GM23338 (cell line): ENCODE measurements around the gene STN1. TPM values are rescaled to one million over a fixed set of nuclear protein-coding genes. Genes with fewer than 3 reads are reported as not detected.

Source experiments
- ATAC-seq: fragments of 200-7000 bp; cut with Tn5 transposase; 3 replicates; pipeline ENCODE4 v1.9.1; 2020
- DNase-seq: peaks from one replicate; pipeline ENCODE4 v3.0.0-alpha.2; 2015; ENCODE audit warnings: low spot score
- H2AFZ ChIP-seq: fragments of 200-600 bp; sonication (generic); 2 replicates; pipeline ENCODE4 v1.8.0; 2016; ENCODE audit warnings: antibody characterized with exemption, mild to moderate bottlenecking, moderate library complexity
- H3F3A ChIP-seq: fragments of 200-600 bp; sonication (generic); replicated peaks from 2 replicates; pipeline ENCODE4 v1.8.0; 2017; ENCODE audit warnings: antibody characterized with exemption, mixed run types, low read depth
- H3K27ac ChIP-seq: fragments of 200-600 bp; sonication (generic); 2 replicates; pipeline ENCODE4 v1.6.1; 2016; ENCODE audit warnings: low read depth
- H3K27me3 ChIP-seq: fragments of 200-600 bp; sonication (generic); 2 replicates; pipeline ENCODE4 v1.8.0; 2016; ENCODE audit warnings: mild to moderate bottlenecking, mixed run types, moderate library complexity; ENCODE audit not compliant: insufficient read depth
- H3K36me3 ChIP-seq: fragments of 200-600 bp; sonication (generic); 2 replicates; pipeline ENCODE4 v1.8.0; 2016; ENCODE audit warnings: mild to moderate bottlenecking; ENCODE audit not compliant: insufficient read depth
- H3K4me1 ChIP-seq: fragments of 200-600 bp; sonication (generic); 2 replicates; pipeline ENCODE4 v1.8.0; 2016; ENCODE audit warnings: mild to moderate bottlenecking, moderate library complexity; ENCODE audit not compliant: insufficient read depth
- H3K4me2 ChIP-seq: fragments of 200-600 bp; sonication (generic); 2 replicates; pipeline ENCODE4 v1.7.1; 2017; ENCODE audit warnings: mixed run types
- H3K4me3 ChIP-seq: fragments of 200-600 bp; sonication (generic); 2 replicates; pipeline ENCODE4 v1.6.1; 2016; ENCODE audit warnings: mixed run types
- H3K79me2 ChIP-seq: fragments of 200-600 bp; sonication (generic); replicated peaks from 2 replicates; pipeline ENCODE4 v1.8.0; 2017; ENCODE audit warnings: mild to moderate bottlenecking; ENCODE audit not compliant: insufficient read depth
- H3K9me2 ChIP-seq: fragments of 200-600 bp; sonication (generic); 2 replicates; pipeline ENCODE4 v1.8.0; 2017; ENCODE audit not compliant: insufficient read depth
- H4K20me1 ChIP-seq: fragments of 200-600 bp; sonication (generic); replicated peaks from 2 replicates; pipeline ENCODE4 v1.8.0; 2017; ENCODE audit warnings: mild to moderate bottlenecking; ENCODE audit not compliant: insufficient read depth
- H3K27ac Mint-ChIP-seq: 2 replicates; pipeline ENCODE4 v1.8.0; 2020; ENCODE audit warnings: inconsistent platforms, mild to moderate bottlenecking, moderate library complexity, mixed read lengths
- H3K27me3 Mint-ChIP-seq: 3 replicates; pipeline ENCODE4 v1.8.0; 2022; ENCODE audit warnings: low read depth, mild to moderate bottlenecking, moderate library complexity, mixed read lengths, inconsistent platforms; ENCODE audit not compliant: insufficient read depth, poor library complexity
- H3K36me3 Mint-ChIP-seq: 3 replicates; pipeline ENCODE4 v1.8.0; 2021; ENCODE audit warnings: low read depth, mild to moderate bottlenecking, inconsistent platforms, moderate library complexity, mixed read lengths
- H3K4me1 Mint-ChIP-seq: 3 replicates; pipeline ENCODE4 v1.8.0; 2020; ENCODE audit warnings: mild to moderate bottlenecking, inconsistent platforms, mixed read lengths
- H3K4me3 Mint-ChIP-seq: 3 replicates; pipeline ENCODE4 v1.8.0; 2021; ENCODE audit warnings: moderate library complexity, mild to moderate bottlenecking, inconsistent platforms, mixed read lengths
- H3K9me3 Mint-ChIP-seq: 3 replicates; pipeline ENCODE4 v1.8.0; 2020; ENCODE audit warnings: moderate library complexity, mild to moderate bottlenecking, inconsistent platforms, mixed read lengths
- CREB1 ChIP-seq: fragments of 250-450 bp; sonication (Bioruptor Pico); IDR thresholded peaks from 2 replicates; pipeline ENCODE4 v1.5.0; 2020; ENCODE audit warnings: low read depth, mild to moderate bottlenecking, moderate library complexity
- EZH2 ChIP-seq: fragments of 200-600 bp; sonication (generic); IDR thresholded peaks from one replicate; pipeline ENCODE4 v1.8.0; 2017; ENCODE audit warnings: antibody characterized with exemption, mild to moderate bottlenecking, low read depth; ENCODE audit not compliant: unreplicated experiment
- EZH2phosphoT487 ChIP-seq: fragments of 200-600 bp; sonication (generic); IDR thresholded peaks from one replicate; pipeline ENCODE4 v1.8.1; 2018; ENCODE audit warnings: antibody characterized with exemption; ENCODE audit not compliant: unreplicated experiment
- JUNB ChIP-seq: IDR thresholded peaks from one replicate; pipeline ENCODE4 v1.6.1; 2016; ENCODE audit warnings: antibody characterized with exemption; ENCODE audit not compliant: unreplicated experiment
- STAT1 ChIP-seq: IDR thresholded peaks from one replicate; pipeline ENCODE4 v1.6.1; 2016; ENCODE audit warnings: antibody characterized with exemption; ENCODE audit not compliant: unreplicated experiment
- ZNF114 ChIP-seq: fragments of 250-450 bp; sonication (Bioruptor Pico); IDR thresholded peaks from 2 replicates; pipeline ENCODE4 v1.5.0; 2020; ENCODE audit warnings: mild to moderate bottlenecking, moderate library complexity
- ZNF331 ChIP-seq: fragments of 250-450 bp; sonication (Bioruptor Pico); IDR thresholded peaks from 2 replicates; pipeline ENCODE4 v1.5.0; 2020; ENCODE audit warnings: low read depth, mild to moderate bottlenecking, moderate library complexity
- polyA plus RNA-seq: library from polyadenylated mRNA; unstranded; fragments of >200 nt; fragmentation: Nextera tagmentation; extraction: Ambion mirVana; gene quantifications from 2 replicates; pipeline ENCODE4 v1.2.1, GENCODE V29; 2016
- total RNA-seq: library from RNA; depleted of rRNA; stranded (reverse); fragments of >200 nt; shearing (Covaris generic); gene quantifications from 2 replicates; pipeline ENCODE4 v1.2.3, GENCODE V29; 2014
- TF ChIP-seq, protein P1 (sequence below): fragments of 250-450 bp; sonication (Bioruptor Pico); IDR thresholded peaks from 2 replicates; pipeline ENCODE4 v1.5.0; 2020; ENCODE audit warnings: mild to moderate bottlenecking, moderate library complexity
- TF ChIP-seq, protein P2 (sequence below): IDR thresholded peaks from one replicate; pipeline ENCODE4 v1.6.1; 2018; ENCODE audit warnings: antibody characterized with exemption; ENCODE audit not compliant: unreplicated experiment

STN1 gene
- total and polyA plus RNA-seq, 2 experiments from 2014 or later: 7.2 to 11.3 TPM

DNA sequence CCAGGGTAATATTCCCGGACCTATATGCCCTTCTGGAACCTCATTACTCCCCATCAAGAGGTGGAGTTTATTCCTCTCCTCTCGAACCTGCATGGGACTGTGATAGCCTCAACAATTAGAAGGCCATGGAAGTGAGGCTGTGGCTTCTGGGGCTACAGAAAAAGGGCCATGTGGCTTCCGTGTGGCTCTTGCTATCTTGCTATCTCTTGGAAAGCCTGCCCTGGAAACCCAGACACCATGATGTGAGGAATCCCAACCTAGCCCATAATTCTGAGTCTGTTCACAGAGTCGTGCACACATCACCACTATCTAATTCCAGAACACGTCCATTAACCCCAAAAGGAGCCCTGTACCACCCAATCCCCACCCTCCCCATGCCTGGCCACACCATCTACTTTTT lies 41.8 kb downstream of the STN1 start:
- H3K27ac ChIP-seq: no peak overlapping the region
- H2AFZ ChIP-seq: no peak overlapping the region
- no peaks in the 10 kb centered on the region for H3K9me3 Mint-ChIP-seq
- no peaks in the 10 kb centered on the region for H3K79me2 ChIP-seq
- no peaks in the 10 kb centered on the region for H3F3A ChIP-seq
- peaks cover 4% of the 10 kb centered on the region for H3K4me1 Mint-ChIP-seq
- peaks cover 2% of the 10 kb centered on the region for H3K27me3 Mint-ChIP-seq
- no peaks in the 10 kb centered on the region for H3K4me1 ChIP-seq
- no peaks in the 10 kb centered on the region for H3K27me3 ChIP-seq
- H3K4me2 ChIP-seq: no peak overlapping the region
- H3K27ac Mint-ChIP-seq: no peak overlapping the region
- DNase-seq (no peak), ATAC-seq (no peak)
- no peaks in the 10 kb centered on the region for H4K20me1 ChIP-seq
- peaks cover 6% of the 10 kb centered on the region; the same call in 2 of the 3 replicates for H3K36me3 Mint-ChIP-seq
- no peak overlapping the region for H3K4me3 Mint-ChIP-seq
- H3K4me3 ChIP-seq: no peak overlapping the region
- no peaks in the 10 kb centered on the region for H3K9me2 ChIP-seq
- no peak for TF ChIP-seq EZH2phosphoT487
- no peak for TF ChIP-seq ZNF331 (CRISPR knock-in tag)
- TF ChIP-seq STAT1: no peak
- no peak for TF ChIP-seq CREB1 (CRISPR knock-in tag)
- TF ChIP-seq, protein P1, sequence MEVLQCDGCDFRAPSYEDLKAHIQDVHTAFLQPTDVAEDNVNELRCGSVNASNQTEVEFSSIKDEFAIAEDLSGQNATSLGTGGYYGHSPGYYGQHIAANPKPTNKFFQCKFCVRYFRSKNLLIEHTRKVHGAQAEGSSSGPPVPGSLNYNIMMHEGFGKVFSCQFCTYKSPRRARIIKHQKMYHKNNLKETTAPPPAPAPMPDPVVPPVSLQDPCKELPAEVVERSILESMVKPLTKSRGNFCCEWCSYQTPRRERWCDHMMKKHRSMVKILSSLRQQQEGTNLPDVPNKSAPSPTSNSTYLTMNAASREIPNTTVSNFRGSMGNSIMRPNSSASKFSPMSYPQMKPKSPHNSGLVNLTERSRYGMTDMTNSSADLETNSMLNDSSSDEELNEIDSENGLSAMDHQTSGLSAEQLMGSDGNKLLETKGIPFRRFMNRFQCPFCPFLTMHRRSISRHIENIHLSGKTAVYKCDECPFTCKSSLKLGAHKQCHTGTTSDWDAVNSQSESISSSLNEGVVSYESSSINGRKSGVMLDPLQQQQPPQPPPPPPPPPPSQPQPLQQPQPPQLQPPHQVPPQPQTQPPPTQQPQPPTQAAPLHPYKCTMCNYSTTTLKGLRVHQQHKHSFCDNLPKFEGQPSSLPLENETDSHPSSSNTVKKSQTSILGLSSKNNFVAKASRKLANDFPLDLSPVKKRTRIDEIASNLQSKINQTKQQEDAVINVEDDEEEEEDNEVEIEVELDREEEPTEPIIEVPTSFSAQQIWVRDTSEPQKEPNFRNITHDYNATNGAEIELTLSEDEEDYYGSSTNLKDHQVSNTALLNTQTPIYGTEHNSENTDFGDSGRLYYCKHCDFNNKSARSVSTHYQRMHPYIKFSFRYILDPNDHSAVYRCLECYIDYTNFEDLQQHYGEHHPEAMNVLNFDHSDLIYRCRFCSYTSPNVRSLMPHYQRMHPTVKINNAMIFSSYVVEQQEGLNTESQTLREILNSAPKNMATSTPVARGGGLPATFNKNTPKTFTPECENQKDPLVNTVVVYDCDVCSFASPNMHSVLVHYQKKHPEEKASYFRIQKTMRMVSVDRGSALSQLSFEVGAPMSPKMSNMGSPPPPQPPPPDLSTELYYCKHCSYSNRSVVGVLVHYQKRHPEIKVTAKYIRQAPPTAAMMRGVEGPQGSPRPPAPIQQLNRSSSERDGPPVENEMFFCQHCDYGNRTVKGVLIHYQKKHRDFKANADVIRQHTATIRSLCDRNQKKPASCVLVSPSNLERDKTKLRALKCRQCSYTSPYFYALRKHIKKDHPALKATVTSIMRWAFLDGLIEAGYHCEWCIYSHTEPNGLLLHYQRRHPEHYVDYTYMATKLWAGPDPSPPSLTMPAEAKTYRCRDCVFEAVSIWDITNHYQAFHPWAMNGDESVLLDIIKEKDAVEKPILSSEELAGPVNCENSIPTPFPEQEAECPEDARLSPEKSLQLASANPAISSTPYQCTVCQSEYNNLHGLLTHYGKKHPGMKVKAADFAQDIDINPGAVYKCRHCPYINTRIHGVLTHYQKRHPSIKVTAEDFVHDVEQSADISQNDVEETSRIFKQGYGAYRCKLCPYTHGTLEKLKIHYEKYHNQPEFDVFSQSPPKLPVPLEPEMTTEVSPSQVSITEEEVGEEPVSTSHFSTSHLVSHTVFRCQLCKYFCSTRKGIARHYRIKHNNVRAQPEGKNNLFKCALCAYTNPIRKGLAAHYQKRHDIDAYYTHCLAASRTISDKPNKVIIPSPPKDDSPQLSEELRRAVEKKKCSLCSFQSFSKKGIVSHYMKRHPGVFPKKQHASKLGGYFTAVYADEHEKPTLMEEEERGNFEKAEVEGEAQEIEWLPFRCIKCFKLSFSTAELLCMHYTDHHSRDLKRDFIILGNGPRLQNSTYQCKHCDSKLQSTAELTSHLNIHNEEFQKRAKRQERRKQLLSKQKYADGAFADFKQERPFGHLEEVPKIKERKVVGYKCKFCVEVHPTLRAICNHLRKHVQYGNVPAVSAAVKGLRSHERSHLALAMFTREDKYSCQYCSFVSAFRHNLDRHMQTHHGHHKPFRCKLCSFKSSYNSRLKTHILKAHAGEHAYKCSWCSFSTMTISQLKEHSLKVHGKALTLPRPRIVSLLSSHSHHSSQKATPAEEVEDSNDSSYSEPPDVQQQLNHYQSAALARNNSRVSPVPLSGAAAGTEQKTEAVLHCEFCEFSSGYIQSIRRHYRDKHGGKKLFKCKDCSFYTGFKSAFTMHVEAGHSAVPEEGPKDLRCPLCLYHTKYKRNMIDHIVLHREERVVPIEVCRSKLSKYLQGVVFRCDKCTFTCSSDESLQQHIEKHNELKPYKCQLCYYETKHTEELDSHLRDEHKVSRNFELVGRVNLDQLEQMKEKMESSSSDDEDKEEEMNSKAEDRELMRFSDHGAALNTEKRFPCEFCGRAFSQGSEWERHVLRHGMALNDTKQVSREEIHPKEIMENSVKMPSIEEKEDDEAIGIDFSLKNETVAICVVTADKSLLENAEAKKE (CRISPR knock-in tag): no peak
- no peaks in the 10 kb centered on the region for H3K36me3 ChIP-seq

GRCh38 chr10:103874730-103875129 lies 43.3 kb downstream of the STN1 start:
- no peak for ATAC-seq
- Histone ChIP-seq H3K27me3 (no peaks in the 10 kb centered on the region), H3K36me3 (no peaks in the 10 kb centered on the region), H2AFZ (no peak overlapping the region), H3K9me2 (no peaks in the 10 kb centered on the region), H3K4me2 (no peak overlapping the region), H3K4me1 (no peaks in the 10 kb centered on the region), H3F3A (no peaks in the 10 kb centered on the region), H3K27ac (no peak overlapping the region), H4K20me1 (no peaks in the 10 kb centered on the region), H3K4me3 (no peak overlapping the region), H3K79me2 (no peaks in the 10 kb centered on the region)
- no peak overlapping the region for H3K4me3 Mint-ChIP-seq
- H3K9me3 Mint-ChIP-seq: no peaks in the 10 kb centered on the region
- no peak overlapping the region for H3K27ac Mint-ChIP-seq
- peaks cover 16% of the 10 kb centered on the region for H3K4me1 Mint-ChIP-seq
- DNase-seq: no peak
- peaks cover 4% of the 10 kb centered on the region for H3K27me3 Mint-ChIP-seq
- H3K36me3 Mint-ChIP-seq: peaks cover 6% of the 10 kb centered on the region; the same call in 2 of the 3 replicates
- TF ChIP-seq JUNB (no peak), CREB1 (CRISPR knock-in tag) (no peak), EZH2 (no peak), ZNF331 (CRISPR knock-in tag) (no peak), ZNF114 (CRISPR knock-in tag) (no peak)
- TF ChIP-seq, protein P2, sequence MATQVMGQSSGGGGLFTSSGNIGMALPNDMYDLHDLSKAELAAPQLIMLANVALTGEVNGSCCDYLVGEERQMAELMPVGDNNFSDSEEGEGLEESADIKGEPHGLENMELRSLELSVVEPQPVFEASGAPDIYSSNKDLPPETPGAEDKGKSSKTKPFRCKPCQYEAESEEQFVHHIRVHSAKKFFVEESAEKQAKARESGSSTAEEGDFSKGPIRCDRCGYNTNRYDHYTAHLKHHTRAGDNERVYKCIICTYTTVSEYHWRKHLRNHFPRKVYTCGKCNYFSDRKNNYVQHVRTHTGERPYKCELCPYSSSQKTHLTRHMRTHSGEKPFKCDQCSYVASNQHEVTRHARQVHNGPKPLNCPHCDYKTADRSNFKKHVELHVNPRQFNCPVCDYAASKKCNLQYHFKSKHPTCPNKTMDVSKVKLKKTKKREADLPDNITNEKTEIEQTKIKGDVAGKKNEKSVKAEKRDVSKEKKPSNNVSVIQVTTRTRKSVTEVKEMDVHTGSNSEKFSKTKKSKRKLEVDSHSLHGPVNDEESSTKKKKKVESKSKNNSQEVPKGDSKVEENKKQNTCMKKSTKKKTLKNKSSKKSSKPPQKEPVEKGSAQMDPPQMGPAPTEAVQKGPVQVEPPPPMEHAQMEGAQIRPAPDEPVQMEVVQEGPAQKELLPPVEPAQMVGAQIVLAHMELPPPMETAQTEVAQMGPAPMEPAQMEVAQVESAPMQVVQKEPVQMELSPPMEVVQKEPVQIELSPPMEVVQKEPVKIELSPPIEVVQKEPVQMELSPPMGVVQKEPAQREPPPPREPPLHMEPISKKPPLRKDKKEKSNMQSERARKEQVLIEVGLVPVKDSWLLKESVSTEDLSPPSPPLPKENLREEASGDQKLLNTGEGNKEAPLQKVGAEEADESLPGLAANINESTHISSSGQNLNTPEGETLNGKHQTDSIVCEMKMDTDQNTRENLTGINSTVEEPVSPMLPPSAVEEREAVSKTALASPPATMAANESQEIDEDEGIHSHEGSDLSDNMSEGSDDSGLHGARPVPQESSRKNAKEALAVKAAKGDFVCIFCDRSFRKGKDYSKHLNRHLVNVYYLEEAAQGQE: no peak
